COR-L47 (cell line): ENCODE data around the gene PIP4K2C.
A peak's percentile ranks its signal among the peaks of the same experiment; 100 is the strongest.
"Not testable (repeated sequence)": the region's sequence is repeated elsewhere in the genome, so short reads cannot be mapped to it uniquely, and the experiment has no call there.

Experiments
- DNase-seq: peaks from one replicate; lab custom pipeline; 2025; lab: John Stamatoyannopoulos, UW

PIP4K2C gene

GRCh38 chr12:57609781-57610553, 19.0 kb downstream of the PIP4K2C start:
- DNase-seq: no peak

- DNase-seq: peak; percentile 7
These were observed 19.6 kb downstream of the PIP4K2C start for GRCh38 chr12:57610554-57611107.

- DNase-seq: peak; percentile 41
These were observed 20.3 kb downstream of the PIP4K2C start, which contains the start of gene ARHGEF25 for GRCh38 chr12:57611108-57611826. Gene ARHGEF25 (plus strand): TSS chr12:57611435. CDS start chr12:57611895, 460 bp downstream.

- no peak for DNase-seq
These were observed 21.1 kb downstream of the PIP4K2C start for GRCh38 chr12:57611827-57612710.

GRCh38 chr12:57612711-57613426, 21.9 kb downstream of the PIP4K2C start:
- DNase-seq: no peak

GRCh38 chr12:57613427-57614109, 22.6 kb downstream of the PIP4K2C start:
- no peak for DNase-seq

GRCh38 chr12:57614178-57614947, 23.4 kb downstream of the PIP4K2C start:
- peak; percentile 17 for DNase-seq

- DNase-seq: no peak
These were observed 24.0 kb downstream of the PIP4K2C start for GRCh38 chr12:57614948-57615500.

- DNase-seq: no peak
These were observed 24.6 kb downstream of the PIP4K2C start for GRCh38 chr12:57615637-57616036.

- DNase-seq: no peak
These were observed 25.6 kb downstream of the PIP4K2C start for GRCh38 chr12:57616383-57617101.

GRCh38 chr12:57617942-57618341, 26.9 kb downstream of the PIP4K2C start:
- DNase-seq: no peak

GRCh38 chr12:57618431-57618830, 27.4 kb downstream of the PIP4K2C start:
- DNase-seq: not testable (repeated sequence)

- no peak for DNase-seq
These were observed 28.0 kb downstream of the PIP4K2C start for GRCh38 chr12:57618966-57619433.

GRCh38 chr12:57619434-57620244, 28.6 kb downstream of the PIP4K2C start:
- no peak for DNase-seq

GRCh38 chr12:57620245-57620935, 29.4 kb downstream of the PIP4K2C start:
- no peak for DNase-seq

- no peak for DNase-seq
These were observed 30.0 kb downstream of the PIP4K2C start for GRCh38 chr12:57620936-57621496.
